Esophagus mucosa (tissue), 1 donor: Measurements from ENCODE around the gene NEURL1B. TPM values are rescaled to one million over a fixed set of nuclear protein-coding genes. Genes with fewer than 3 reads are reported as not detected.
A peak's percentile ranks its signal among the peaks of the same experiment; 100 is the strongest.

Experiments used
- ATAC-seq: fragments of 200-7000 bp; cut with Tn5 transposase; one replicate; pipeline ENCODE4 v1.9.1; 2020
- total RNA-seq: library from RNA; stranded (reverse); gene quantifications from one replicate; pipeline ENCODE4 v1.2.4, GENCODE V29; 2023
- donor health status: DM: yes; HTN: yes; CAD: no.

Gene NEURL1B
- total RNA-seq, 1 donor from 2014 or later: 12.7 TPM

DNA sequence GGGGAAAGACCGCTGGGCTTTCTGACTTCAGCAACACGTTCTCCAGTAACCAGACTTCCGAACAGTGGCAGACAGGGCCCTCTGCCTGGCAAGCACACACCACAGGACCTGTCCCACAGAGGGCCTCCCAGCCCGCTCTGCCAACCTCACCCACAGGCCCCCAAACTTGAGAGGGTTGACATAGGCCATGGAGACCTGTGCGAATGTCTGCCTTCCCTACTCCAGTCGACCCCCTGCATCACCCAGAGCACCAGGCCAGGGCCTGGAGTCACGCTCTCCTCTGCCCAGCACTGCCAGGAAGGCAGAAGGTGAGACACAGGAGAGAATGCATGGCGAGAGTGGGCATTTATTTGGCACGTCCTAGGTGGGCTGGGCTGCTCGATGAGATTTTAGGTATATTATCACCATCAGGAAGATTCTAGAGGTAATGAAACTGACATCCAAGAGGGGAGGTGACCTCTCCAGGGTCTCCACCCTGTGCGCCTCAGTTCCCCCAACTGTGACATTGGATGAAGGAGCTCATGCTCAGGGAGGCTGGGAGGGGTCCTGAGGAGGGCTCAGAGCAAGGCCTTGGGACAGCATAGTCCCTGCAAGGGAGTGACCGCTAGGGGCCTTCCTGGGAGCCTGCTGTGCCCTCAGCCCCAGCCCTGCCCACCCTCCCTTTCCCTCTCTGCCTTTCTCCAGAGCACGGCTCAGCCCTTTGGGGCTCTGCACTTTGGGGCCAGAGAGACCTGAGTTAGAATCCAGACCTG lies 75.0 kb downstream of the NEURL1B start:
- ATAC-seq: no peak

- peak; percentile 69 for ATAC-seq
Measured at GRCh38 chr5:172716796-172717313, 75.8 kb downstream of the NEURL1B start.

DNA sequence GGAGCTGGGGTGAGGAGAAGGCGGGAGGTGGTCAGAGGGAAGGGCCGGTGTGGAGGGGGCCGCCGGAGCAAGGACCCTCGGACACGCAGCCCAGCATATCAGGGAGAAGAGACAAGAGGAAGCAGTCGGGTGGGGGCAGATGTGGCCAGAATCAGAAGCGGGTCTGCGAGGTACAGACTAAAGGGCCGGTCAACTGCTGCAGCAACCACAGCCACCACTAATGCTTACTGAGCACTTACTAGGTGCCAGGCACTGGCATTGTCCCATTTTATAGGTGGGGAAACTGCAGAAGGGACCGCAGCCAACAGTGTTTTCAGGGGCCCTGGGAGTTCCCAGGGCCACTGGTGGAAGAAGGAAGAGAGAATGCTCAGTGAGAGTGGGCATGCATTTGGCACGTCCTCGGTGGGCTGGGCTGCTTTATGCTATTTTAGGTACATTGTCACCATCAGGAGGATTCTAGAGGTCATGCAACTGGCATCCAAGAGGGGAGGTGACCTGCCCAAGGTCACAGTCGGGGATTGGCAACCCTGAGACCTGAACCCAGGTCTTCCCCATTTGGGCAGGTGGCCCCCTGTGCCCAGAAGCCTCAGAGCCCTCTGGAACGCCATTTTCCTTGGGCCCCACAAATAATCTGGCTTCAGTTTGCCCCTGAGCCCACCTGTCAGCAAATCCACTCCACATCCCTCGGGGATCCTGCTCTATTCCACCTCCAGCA lies 76.6 kb downstream of the NEURL1B start:
- ATAC-seq: no peak

- no peak for ATAC-seq
Measured at GRCh38 chr5:172718527-172719114, 77.6 kb downstream of the NEURL1B start.

DNA sequence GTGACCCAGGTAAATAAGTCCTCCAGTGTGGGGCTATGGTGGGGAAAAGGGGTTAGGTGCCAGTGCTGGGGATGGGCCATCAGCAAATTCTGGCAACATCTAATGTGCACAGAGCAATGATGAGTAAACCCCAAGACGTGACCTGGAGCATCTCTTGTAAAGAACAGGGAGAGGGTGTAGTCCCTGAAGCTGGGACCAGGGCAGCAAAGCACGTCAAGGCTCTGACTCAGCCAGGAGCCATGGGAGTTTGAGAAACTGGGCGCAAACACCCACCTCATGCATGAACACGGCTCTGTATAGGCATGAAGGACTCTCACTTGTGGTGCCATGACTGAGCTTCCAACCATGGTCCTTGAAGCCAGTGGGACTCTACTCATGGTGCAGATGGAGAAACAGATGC lies 78.1 kb downstream of the NEURL1B start:
- ATAC-seq: peak; percentile 40

GRCh38 chr5:172720655-172721054 lies 79.6 kb downstream of the NEURL1B start:
- no peak for ATAC-seq

DNA sequence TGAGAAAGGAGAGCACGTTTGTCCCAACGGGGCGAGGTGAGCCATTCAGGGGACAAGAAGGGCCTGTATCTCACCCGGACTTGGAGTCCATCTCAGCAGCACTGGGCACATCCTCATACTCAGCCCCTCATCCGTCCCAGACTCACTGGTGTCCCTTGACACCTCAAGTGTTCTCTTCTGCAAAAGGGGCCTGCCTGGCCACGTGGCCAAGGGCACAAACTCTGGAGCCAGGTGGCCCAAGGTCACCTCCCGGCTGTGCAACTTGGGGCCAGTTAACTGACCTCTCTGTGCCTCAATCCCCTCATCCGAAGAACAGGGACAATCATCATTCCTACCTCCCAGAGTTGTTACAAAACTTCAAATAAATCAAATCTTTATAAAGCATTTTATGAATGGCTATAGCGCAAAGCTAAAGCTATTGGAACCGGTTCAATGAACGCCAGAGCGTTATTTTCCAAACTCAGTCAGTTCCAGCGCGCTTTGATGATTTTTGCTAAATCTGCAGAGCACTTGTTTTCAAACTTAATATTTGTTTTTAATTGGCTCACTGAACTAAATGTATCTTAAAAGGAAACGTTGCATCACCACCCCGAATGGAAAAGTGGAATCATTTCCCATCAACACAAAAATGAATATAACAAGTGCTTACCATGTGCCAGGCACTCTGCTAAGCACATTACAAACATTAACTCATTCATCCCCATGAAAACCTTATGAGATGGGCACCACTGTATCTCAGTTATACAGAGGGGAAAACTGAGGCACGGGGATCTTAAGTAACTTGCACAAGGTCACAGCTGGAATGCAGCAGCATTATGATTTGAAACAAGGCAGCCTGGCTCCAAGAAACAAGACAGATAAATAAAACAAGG lies 80.6 kb downstream of the NEURL1B start:
- ATAC-seq: no peak

DNA sequence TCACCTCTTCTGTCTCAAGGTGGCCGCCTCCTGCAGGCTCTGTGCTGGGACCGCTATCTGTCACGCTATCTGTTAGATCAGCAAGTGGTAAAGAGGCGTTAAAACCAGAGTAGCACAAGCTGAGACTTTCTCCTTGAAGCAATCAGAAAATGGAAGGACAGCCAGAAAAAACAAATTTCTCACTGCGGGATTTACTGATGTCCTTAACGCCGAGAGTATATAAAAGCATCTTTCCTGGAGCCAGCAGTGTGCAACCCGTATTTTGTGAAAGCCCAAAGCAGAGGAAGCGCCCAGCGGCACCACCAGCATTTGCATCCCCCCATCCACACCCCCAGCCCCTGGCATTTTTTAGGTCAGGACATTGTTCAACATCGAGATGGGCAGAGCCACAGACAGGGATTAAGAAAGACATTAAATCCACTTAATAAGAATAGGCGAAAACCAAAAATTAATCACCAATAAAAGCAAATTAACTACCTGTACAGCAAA lies 81.3 kb downstream of the NEURL1B start:
- ATAC-seq: no peak

- ATAC-seq: no peak
Measured at GRCh38 chr5:172723508-172723907, 82.4 kb downstream of the NEURL1B start.

GRCh38 chr5:172724242-172725183 lies 83.5 kb downstream of the NEURL1B start:
- ATAC-seq: no peak

- no peak for ATAC-seq
Measured at GRCh38 chr5:172725273-172725672, 84.2 kb downstream of the NEURL1B start.

DNA sequence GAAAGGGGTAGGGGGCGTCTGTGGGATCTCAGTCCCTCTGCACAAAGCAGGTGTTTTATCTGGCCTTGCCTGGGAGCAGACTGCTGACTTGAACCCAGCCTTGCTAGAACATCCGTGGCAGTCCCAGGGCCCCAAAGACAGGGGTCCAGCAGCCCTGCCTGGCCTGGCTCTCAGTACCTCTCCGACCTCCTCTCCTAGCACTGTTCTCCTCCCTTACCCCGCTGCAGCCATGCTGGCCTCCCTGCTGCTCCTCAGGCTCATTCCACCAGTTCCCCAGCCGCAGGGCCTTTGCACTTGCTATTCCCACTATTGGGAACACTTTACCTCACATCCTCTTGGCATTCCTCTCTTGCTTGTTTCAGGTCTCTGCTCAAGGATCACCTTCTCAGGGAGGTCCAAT lies 84.7 kb downstream of the NEURL1B start:
- no peak for ATAC-seq

GRCh38 chr5:172726966-172727365 lies 85.9 kb downstream of the NEURL1B start:
- no peak for ATAC-seq

- ATAC-seq: no peak
Measured at GRCh38 chr5:172727551-172727950, 86.5 kb downstream of the NEURL1B start.

GRCh38 chr5:172728481-172729241 lies 87.6 kb downstream of the NEURL1B start:
- ATAC-seq: no peak

DNA sequence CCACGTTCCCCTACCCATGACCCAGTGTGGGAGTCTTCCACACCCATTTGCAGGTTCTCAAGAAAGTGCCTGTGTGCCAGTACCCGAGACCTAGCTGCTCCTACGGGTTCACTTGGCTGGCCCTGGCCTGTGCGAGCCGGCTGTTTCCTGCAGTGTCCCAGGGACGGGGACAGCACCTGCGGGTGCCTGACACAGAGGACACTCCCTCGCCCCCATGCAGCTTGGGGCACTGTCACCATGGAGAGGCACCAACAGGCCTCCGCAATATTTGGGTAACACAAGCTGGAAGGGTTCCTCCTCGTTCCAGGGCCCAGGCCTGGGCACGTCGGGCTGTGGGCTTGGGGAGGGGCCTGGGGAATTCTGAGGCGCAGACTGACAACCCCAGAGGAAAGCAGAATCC lies 88.5 kb downstream of the NEURL1B start:
- peak; percentile 45 for ATAC-seq

DNA sequence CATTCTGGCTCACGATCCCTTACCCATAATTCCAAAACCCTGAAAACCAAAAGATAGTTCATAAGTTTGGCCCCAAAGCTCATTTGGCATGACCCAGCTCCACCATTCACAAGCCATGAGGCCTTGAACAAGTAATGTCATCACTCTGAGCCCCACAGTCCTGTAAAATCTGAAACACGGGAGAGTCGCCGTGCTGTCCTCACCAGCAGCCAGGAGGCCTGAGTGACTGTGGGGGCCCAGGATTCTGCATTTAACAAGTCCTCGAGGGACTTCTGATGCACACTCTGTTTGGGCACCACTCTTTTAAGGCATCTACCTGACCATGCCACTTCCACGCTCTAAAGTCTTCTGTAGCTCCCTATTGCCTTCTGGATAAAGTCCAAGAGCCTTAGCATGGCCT lies 89.2 kb downstream of the NEURL1B start:
- no peak for ATAC-seq

GRCh38 chr5:172730981-172731679 lies 90.1 kb downstream of the NEURL1B start:
- ATAC-seq: peak; percentile 87

DNA sequence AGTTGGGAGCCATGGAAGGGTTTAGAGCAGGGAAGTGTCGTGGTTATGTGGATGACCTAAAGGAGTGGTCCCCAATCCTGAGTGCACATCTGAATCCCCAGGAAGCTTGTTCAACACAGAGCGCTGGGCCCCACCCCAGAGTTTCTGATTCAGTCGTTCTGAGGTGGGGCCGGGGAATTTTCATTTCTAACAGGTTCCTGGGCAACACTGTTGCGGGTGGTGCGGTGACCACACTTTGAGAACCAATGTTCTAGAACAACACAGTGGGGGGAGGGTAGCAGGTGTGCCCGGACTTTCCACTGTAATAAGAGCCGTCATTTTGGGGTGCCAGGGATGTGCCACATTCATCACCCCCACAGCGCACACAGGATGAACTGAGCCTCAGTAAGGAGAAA lies 90.6 kb downstream of the NEURL1B start:
- ATAC-seq: peak; percentile 58
